ENCODE results near the gene MAP7D3.

MAP7D3 gene

DNA sequence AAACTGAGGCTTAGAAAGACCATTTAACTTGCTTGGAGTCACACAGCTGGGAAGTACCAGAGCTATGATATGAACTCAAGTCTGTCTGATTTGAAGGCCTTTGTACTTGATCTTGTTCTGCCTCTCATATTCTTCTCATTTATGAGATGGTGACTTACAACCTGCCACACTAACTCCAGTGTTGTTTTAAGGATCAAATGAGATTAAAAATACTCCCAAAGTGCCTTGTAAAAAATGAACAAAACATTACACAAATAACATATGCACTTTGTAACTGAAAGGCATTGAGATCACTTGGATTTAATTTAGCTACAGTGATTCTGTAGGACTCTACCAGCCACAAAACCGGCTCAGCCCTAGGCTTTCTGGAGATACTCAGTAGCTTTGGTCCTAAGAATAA is 15.6 kb upstream of the MAP7D3 start:
- H3K27me3 Mint-ChIP-seq (ENCODE audit: low read depth, poor library complexity), result peaks cover 2% of the 10 kb centered on the region
- no peak overlapping the region for H3K4me3 Mint-ChIP-seq
- H3K4me1 Mint-ChIP-seq, result peaks cover 9% of the 10 kb centered on the region
- H3K9me3 Mint-ChIP-seq, result peaks cover 37% of the 10 kb centered on the region
- DNase-seq, result no peak
- H3K27ac Mint-ChIP-seq, result no peak overlapping the region
- no peaks in the 10 kb centered on the region for H3K36me3 Mint-ChIP-seq (ENCODE audit: low read depth)
- TF ChIP-seq, protein P1, sequence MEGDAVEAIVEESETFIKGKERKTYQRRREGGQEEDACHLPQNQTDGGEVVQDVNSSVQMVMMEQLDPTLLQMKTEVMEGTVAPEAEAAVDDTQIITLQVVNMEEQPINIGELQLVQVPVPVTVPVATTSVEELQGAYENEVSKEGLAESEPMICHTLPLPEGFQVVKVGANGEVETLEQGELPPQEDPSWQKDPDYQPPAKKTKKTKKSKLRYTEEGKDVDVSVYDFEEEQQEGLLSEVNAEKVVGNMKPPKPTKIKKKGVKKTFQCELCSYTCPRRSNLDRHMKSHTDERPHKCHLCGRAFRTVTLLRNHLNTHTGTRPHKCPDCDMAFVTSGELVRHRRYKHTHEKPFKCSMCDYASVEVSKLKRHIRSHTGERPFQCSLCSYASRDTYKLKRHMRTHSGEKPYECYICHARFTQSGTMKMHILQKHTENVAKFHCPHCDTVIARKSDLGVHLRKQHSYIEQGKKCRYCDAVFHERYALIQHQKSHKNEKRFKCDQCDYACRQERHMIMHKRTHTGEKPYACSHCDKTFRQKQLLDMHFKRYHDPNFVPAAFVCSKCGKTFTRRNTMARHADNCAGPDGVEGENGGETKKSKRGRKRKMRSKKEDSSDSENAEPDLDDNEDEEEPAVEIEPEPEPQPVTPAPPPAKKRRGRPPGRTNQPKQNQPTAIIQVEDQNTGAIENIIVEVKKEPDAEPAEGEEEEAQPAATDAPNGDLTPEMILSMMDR (IDR thresholded peaks at IDR 0.05), result no peak

DNA sequence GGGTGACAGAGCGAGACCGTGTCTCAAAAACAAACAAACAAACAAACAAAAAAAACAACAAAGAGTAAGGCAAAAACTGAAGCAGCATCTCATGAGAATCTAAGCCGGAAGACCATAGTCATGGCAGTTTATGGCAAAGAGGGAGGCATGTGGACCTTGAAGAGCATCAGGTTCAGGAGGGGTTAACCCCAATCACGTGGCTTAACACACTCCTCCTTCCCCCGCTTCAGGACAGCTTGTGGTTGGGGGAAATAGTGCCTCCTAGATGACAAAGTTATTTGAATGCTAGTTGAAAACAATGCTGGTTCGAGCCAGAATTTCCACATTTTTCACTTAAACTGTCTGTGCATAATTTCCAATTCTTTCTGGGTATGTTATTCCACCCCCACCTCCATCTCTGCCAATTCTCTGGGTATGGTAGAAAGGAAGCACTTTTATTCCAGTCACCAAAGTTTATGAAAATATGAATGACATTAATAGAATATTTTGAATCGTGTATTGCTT is 11.7 kb upstream of the MAP7D3 start:
- Mint-ChIP-seq H3K4me1 (peaks cover 11% of the 10 kb centered on the region), H3K9me3 (peaks cover 41% of the 10 kb centered on the region), H3K27ac (no peak overlapping the region)

GRCh38 chrX:136262243-136262642 is 11.0 kb upstream of the MAP7D3 start:
- Mint-ChIP-seq H3K9me3 (peaks cover 47% of the 10 kb centered on the region), H3K27me3 (ENCODE audit: low read depth, poor library complexity) (peaks cover 6% of the 10 kb centered on the region), H3K4me1 (peaks cover 11% of the 10 kb centered on the region), H3K27ac (no peak overlapping the region), H3K36me3 (ENCODE audit: low read depth) (no peaks in the 10 kb centered on the region), H3K4me3 (no peak overlapping the region)
- TF ChIP-seq, protein P1 (IDR thresholded peaks at IDR 0.05), result no peak
- DNase-seq, result no peak

More for the DNA sequence above, 11.7 kb upstream of the MAP7D3 start:
- TF ChIP-seq, protein P1 (IDR thresholded peaks at IDR 0.05), result no peak
- Mint-ChIP-seq H3K36me3 (ENCODE audit: low read depth) (no peaks in the 10 kb centered on the region), H3K4me3 (no peak overlapping the region), H3K27me3 (ENCODE audit: low read depth, poor library complexity) (peaks cover 6% of the 10 kb centered on the region)
- DNase-seq, result no peak

DNA sequence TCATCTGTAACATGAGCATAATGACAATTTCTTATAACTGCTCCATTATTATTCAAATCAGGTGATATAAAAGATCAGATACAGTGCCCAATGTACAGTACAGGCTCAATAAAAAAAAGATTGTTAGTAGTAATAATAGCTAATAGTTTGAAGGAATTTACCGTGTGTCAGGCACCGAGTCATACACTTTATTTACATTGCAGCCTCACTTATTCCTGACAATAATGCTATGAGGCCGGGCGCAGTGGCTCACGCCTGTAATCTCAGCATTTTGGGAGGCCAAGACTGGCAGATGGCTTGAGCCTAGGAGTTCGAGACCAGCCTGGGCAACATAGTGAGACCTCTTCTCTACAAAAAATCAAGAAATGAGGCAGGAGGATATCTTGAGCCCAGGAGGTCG is 10.1 kb upstream of the MAP7D3 start:
- peaks cover 12% of the 10 kb centered on the region for H3K4me1 Mint-ChIP-seq
- TF ChIP-seq, protein P1 (IDR thresholded peaks at IDR 0.05), result no peak
- no peak overlapping the region for H3K27ac Mint-ChIP-seq

GRCh38 chrX:136260776-136261175 is 9.6 kb upstream of the MAP7D3 start:
- H3K4me1 Mint-ChIP-seq, result peaks cover 17% of the 10 kb centered on the region
- H3K27ac Mint-ChIP-seq, result no peak overlapping the region
- DNase-seq, result no peak
- no peaks in the 10 kb centered on the region for H3K36me3 Mint-ChIP-seq (ENCODE audit: low read depth)
- peaks cover 6% of the 10 kb centered on the region for H3K27me3 Mint-ChIP-seq (ENCODE audit: low read depth, poor library complexity)
- H3K9me3 Mint-ChIP-seq, result peaks cover 41% of the 10 kb centered on the region
- TF ChIP-seq, protein P1 (IDR thresholded peaks at IDR 0.05), result no peak
- no peak overlapping the region for H3K4me3 Mint-ChIP-seq

More for the DNA sequence above, 10.1 kb upstream of the MAP7D3 start:
- H3K36me3 Mint-ChIP-seq (ENCODE audit: low read depth), result no peaks in the 10 kb centered on the region
- H3K27me3 Mint-ChIP-seq (ENCODE audit: low read depth, poor library complexity), result peaks cover 6% of the 10 kb centered on the region
- H3K4me3 Mint-ChIP-seq, result no peak overlapping the region
- no peak for DNase-seq
- peaks cover 46% of the 10 kb centered on the region for H3K9me3 Mint-ChIP-seq

- DNase-seq, result no peak
- Mint-ChIP-seq H3K36me3 (ENCODE audit: low read depth) (no peaks in the 10 kb centered on the region), H3K27me3 (ENCODE audit: low read depth, poor library complexity) (peaks cover 3% of the 10 kb centered on the region), H3K4me1 (peaks cover 18% of the 10 kb centered on the region), H3K4me3 (no peak overlapping the region), H3K27ac (no peak overlapping the region), H3K9me3 (peaks cover 29% of the 10 kb centered on the region)
- TF ChIP-seq, protein P1 (IDR thresholded peaks at IDR 0.05), result no peak
Observed at GRCh38 chrX:136259543-136259942, 8.3 kb upstream of the MAP7D3 start.

Measured in nephron progenitor cell (in vitro differentiated cells).